ENCODE measurements around the gene FXYD7. TPM values are rescaled to one million over a fixed set of nuclear protein-coding genes. Genes with fewer than 3 reads are reported as not detected.

FXYD7 gene
- total and polyA plus RNA-seq, 2 of the 4 experiments (the other 2 are of a cell fraction): 0.31 TPM; not detected in 1

- no peak overlapping the region for H3K23ac ChIP-seq (ENCODE audit: low read depth, low read length)
- H2BK5ac ChIP-seq (ENCODE audit: low read depth, low read length, poor library complexity, severe bottlenecking): no peak overlapping the region
- H3K14ac ChIP-seq (replicated peaks; ENCODE audit: low read depth, low read length): no peak overlapping the region
- H3K36me3 ChIP-seq (ENCODE audit: control insufficient read depth, insufficient read depth, low read length): no peaks in the 10 kb centered on the region
- dilution Hi-C loops (cut with HindIII; ENCODE audit: low sequenced_read_pairs, unreplicated experiment) (no loop called here), in situ Hi-C loops (cut with MboI; ENCODE audit: low sequenced_read_pairs) (no loop called here), intact Hi-C loops (cut with micrococcal nuclease) (no loop called here)
- H3K4ac ChIP-seq (ENCODE audit: low read depth, low read length): no peak overlapping the region
- no peak overlapping the region for H2AK5ac ChIP-seq (ENCODE audit: low read depth, low read length)
- H2BK120ac ChIP-seq (ENCODE audit: low read depth, low read length): no peak overlapping the region
- no peak overlapping the region for H3K4me3 ChIP-seq (ENCODE audit: insufficient read depth, low read depth, low read length)
- H2BK20ac ChIP-seq (ENCODE audit: low read depth, low read length): no peak overlapping the region
- H3K9ac ChIP-seq (ENCODE audit: low read depth, low read length): no peak overlapping the region
- 77% methylated on average over 7 of the region's 11 CpGs; no CpG with 5 or more reads in 1 of the 2 experiments for WGBS, 2 experiments (ENCODE audit: extremely low coverage in 2 of 2, insufficient read length in 1 of 2)
- H4K20me1 ChIP-seq (ENCODE audit: insufficient read depth, low read length): no peaks in the 10 kb centered on the region
- H4K5ac ChIP-seq (ENCODE audit: low read depth, low read length): no peak overlapping the region
- CTCF ChIA-PET: no interaction called here
- no peaks in the 10 kb centered on the region for H3K9me1 ChIP-seq (ENCODE audit: insufficient read depth, low read length)
- no peak for ATAC-seq (ENCODE audit: low read depth)
- peaks cover 5% of the 10 kb centered on the region; the same call in 1 of the 2 replicates for H3K27me3 ChIP-seq (ENCODE audit: control insufficient read depth, insufficient read depth, low read length)
- H3K56ac ChIP-seq (ENCODE audit: extremely low read depth, insufficient read depth, low read length): no peak overlapping the region
- peaks cover 5% of the 10 kb centered on the region; the same call in 1 of the 2 replicates for H3K9me3 ChIP-seq (ENCODE audit: control insufficient read depth, insufficient read depth, low read length)
- no peak overlapping the region for H3K4me2 ChIP-seq (ENCODE audit: low read depth, low read length)
- TF ChIP-seq RCOR1 (IDR thresholded peaks at IDR 0.05; ENCODE audit: insufficient replicate concordance, low read length) (no peak), MAZ (IDR thresholded peaks at IDR 0.05; ENCODE audit: borderline replicate concordance, low read depth, low read length) (no peak), RFX5 (IDR thresholded peaks at IDR 0.05; ENCODE audit: low read depth, low read length) (no peak), MXI1 (IDR thresholded peaks at IDR 0.05; ENCODE audit: borderline replicate concordance, low read depth, low read length) (no peak), CHD1 (IDR thresholded peaks at IDR 0.05; ENCODE audit: low read depth, low read length) (no peak), RAD21 (IDR thresholded peaks at IDR 0.05; ENCODE audit: low read length) (no peak), NFE2L2 (IDR thresholded peaks at IDR 0.05; ENCODE audit: low read depth, low read length) (no peak), FOS (IDR thresholded peaks at IDR 0.05; ENCODE audit: low read depth, low read length) (no peak), CEBPB (IDR thresholded peaks at IDR 0.05; ENCODE audit: low read depth, low read length) (no peak), BHLHE40 (IDR thresholded peaks at IDR 0.05; ENCODE audit: low read depth, low read length) (no peak), SMC3 (IDR thresholded peaks at IDR 0.05; ENCODE audit: low read depth, low read length) (no peak), ELK1 (IDR thresholded peaks at IDR 0.05; ENCODE audit: borderline replicate concordance, low read depth, low read length) (no peak), POLR2A (IDR thresholded peaks at IDR 0.05; ENCODE audit: low read depth, low read length) (no peak), MAFK (IDR thresholded peaks at IDR 0.05; ENCODE audit: low read depth, low read length) (no peak), CTCF (conservative IDR thresholded peaks at IDR 0.05; ENCODE audit: low read depth, low read length) (no peak)
- TF ChIP-seq, protein P1, sequence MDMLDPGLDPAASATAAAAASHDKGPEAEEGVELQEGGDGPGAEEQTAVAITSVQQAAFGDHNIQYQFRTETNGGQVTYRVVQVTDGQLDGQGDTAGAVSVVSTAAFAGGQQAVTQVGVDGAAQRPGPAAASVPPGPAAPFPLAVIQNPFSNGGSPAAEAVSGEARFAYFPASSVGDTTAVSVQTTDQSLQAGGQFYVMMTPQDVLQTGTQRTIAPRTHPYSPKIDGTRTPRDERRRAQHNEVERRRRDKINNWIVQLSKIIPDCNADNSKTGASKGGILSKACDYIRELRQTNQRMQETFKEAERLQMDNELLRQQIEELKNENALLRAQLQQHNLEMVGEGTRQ (IDR thresholded peaks at IDR 0.05; ENCODE audit: low read depth, low read length): no peak
- no peak overlapping the region for H2AK9ac ChIP-seq (replicated peaks; ENCODE audit: low read depth, low read length, poor library complexity)
- H3K27ac ChIP-seq (ENCODE audit: insufficient read depth, low read length): no peak overlapping the region
- POLR2A ChIA-PET (ENCODE audit: unreplicated experiment): no interaction called here
- H3K4me1 ChIP-seq (ENCODE audit: control insufficient read depth, insufficient read depth, low read length): no peaks in the 10 kb centered on the region
- no peaks in the 10 kb centered on the region for H3K79me1 ChIP-seq (ENCODE audit: low read depth in 1 of 2, low read length in 2 of 2)
- no peak overlapping the region for H4K91ac ChIP-seq (ENCODE audit: insufficient read depth, low read depth, low read length)
- BruUV-seq (replicated peaks): no TSS peak
- no peak for DNase-seq
- H3K18ac ChIP-seq (ENCODE audit: low read depth, low read length): no peak overlapping the region
- H2BK15ac ChIP-seq (ENCODE audit: low read depth, low read length): no peak overlapping the region
- H2AFZ ChIP-seq (replicated peaks; ENCODE audit: low read length, poor library complexity): no peak overlapping the region
- no peak overlapping the region for H4K8ac ChIP-seq (ENCODE audit: low read depth in 2 of 2, low read length in 2 of 2)
These were observed 34.3 kb upstream of the FXYD7 start for GRCh38 chr19:35108730-35109129.
